ENCODE results near the gene RFLNA.
"Not testable (repeated sequence)": the region's sequence is repeated elsewhere in the genome, so short reads cannot be mapped to it uniquely, and the experiment has no call there.

Gene RFLNA

GRCh38 chr12:124297856-124298255 is 3.0 kb downstream of the RFLNA start:
- H3F3A ChIP-seq (ENCODE audit: insufficient read depth, low read length): no peaks in the 10 kb centered on the region
- TF ChIP-seq EZH2phosphoT487 (IDR thresholded peaks at IDR 0.05; ENCODE audit: low read length): no peak
- H3K9ac ChIP-seq (ENCODE audit: low read length): no peak overlapping the region
- no peak overlapping the region for H2AFZ ChIP-seq (ENCODE audit: low read length)
- H3K4me3 ChIP-seq (ENCODE audit: low read length): no peak overlapping the region
- 0 out of 2 replicates have a peak, but pooled peaks cover 7% of the 10 kb centered on the region for H3K27me3 ChIP-seq (replicated peaks; ENCODE audit: insufficient read depth, low read length)
- H3K27ac ChIP-seq (ENCODE audit: low read length): no peak overlapping the region
- no peaks in the 10 kb centered on the region for H3K79me2 ChIP-seq (ENCODE audit: low read length)
- H3K9me2 ChIP-seq (replicated peaks; ENCODE audit: insufficient read depth, low read length): no peaks in the 10 kb centered on the region
- DNase-seq: no peak
- no peaks in the 10 kb centered on the region for H4K20me1 ChIP-seq (ENCODE audit: insufficient read depth, low read length)
- no peaks in the 10 kb centered on the region for H3K9me3 ChIP-seq (replicated peaks; ENCODE audit: insufficient read depth, low read length)
- no peak overlapping the region for H3K4me2 ChIP-seq (ENCODE audit: low read depth, low read length)
- H3K36me3 ChIP-seq (replicated peaks; ENCODE audit: insufficient read depth, low read length): no peaks in the 10 kb centered on the region
- no peaks in the 10 kb centered on the region for H3K4me1 ChIP-seq (ENCODE audit: low read length)

GRCh38 chr12:124298685-124299410 is 4.0 kb downstream of the RFLNA start:
- 0 out of 2 replicates have a peak, but pooled peaks cover 7% of the 10 kb centered on the region for H3K27me3 ChIP-seq (replicated peaks; ENCODE audit: insufficient read depth, low read length)
- no peak overlapping the region for H3K4me3 ChIP-seq (ENCODE audit: low read length)
- H3K9me3 ChIP-seq (replicated peaks; ENCODE audit: insufficient read depth, low read length): no peaks in the 10 kb centered on the region
- no peaks in the 10 kb centered on the region for H3K36me3 ChIP-seq (replicated peaks; ENCODE audit: insufficient read depth, low read length)
- H3F3A ChIP-seq (ENCODE audit: insufficient read depth, low read length): no peaks in the 10 kb centered on the region
- TF ChIP-seq EZH2 (optimal IDR thresholded peaks at IDR 0.05; ENCODE audit: low read depth, low read length): no peak
- no peak for TF ChIP-seq EZH2phosphoT487 (IDR thresholded peaks at IDR 0.05; ENCODE audit: low read length)
- no peak for TF ChIP-seq CTCF (IDR thresholded peaks at IDR 0.05; ENCODE audit: low read length)
- no peak overlapping the region for H3K4me2 ChIP-seq (ENCODE audit: low read depth, low read length)
- H4K20me1 ChIP-seq (ENCODE audit: insufficient read depth, low read length): no peaks in the 10 kb centered on the region
- no peak overlapping the region for H2AFZ ChIP-seq (ENCODE audit: low read length)
- H3K4me1 ChIP-seq (ENCODE audit: low read length): no peaks in the 10 kb centered on the region
- H3K27ac ChIP-seq (ENCODE audit: low read length): no peak overlapping the region
- DNase-seq: no peak
- no peaks in the 10 kb centered on the region for H3K9me2 ChIP-seq (replicated peaks; ENCODE audit: insufficient read depth, low read length)
- H3K79me2 ChIP-seq (ENCODE audit: low read length): no peaks in the 10 kb centered on the region
- H3K9ac ChIP-seq (ENCODE audit: low read length): no peak overlapping the region

- Histone ChIP-seq H3K9me2 (replicated peaks; ENCODE audit: insufficient read depth, low read length) (no peaks in the 10 kb centered on the region), H3K79me2 (ENCODE audit: low read length) (no peaks in the 10 kb centered on the region), H3F3A (ENCODE audit: insufficient read depth, low read length) (no peaks in the 10 kb centered on the region), H3K27me3 (replicated peaks; ENCODE audit: insufficient read depth, low read length) (0 out of 2 replicates have a peak, but pooled peaks cover 7% of the 10 kb centered on the region), H3K27ac (ENCODE audit: low read length) (no peak overlapping the region), H3K4me1 (ENCODE audit: low read length) (no peaks in the 10 kb centered on the region), H3K36me3 (replicated peaks; ENCODE audit: insufficient read depth, low read length) (no peaks in the 10 kb centered on the region), H3K4me2 (ENCODE audit: low read depth, low read length) (no peak overlapping the region), H4K20me1 (ENCODE audit: insufficient read depth, low read length) (no peaks in the 10 kb centered on the region), H2AFZ (ENCODE audit: low read length) (no peak overlapping the region), H3K4me3 (ENCODE audit: low read length) (no peak overlapping the region), H3K9me3 (replicated peaks; ENCODE audit: insufficient read depth, low read length) (no peaks in the 10 kb centered on the region), H3K9ac (ENCODE audit: low read length) (no peak overlapping the region)
- no peak for DNase-seq
- TF ChIP-seq EZH2phosphoT487 (IDR thresholded peaks at IDR 0.05; ENCODE audit: low read length): no peak
- no peak for TF ChIP-seq CTCF (IDR thresholded peaks at IDR 0.05; ENCODE audit: low read length)
- no peak for TF ChIP-seq EZH2 (optimal IDR thresholded peaks at IDR 0.05; ENCODE audit: low read depth, low read length)
These were observed 4.9 kb downstream of the RFLNA start for GRCh38 chr12:124299628-124300388.

GRCh38 chr12:124300657-124301056 is 5.8 kb downstream of the RFLNA start:
- H3F3A ChIP-seq (ENCODE audit: insufficient read depth, low read length); H3K36me3 ChIP-seq (replicated peaks; ENCODE audit: insufficient read depth, low read length); H3K9ac ChIP-seq (ENCODE audit: low read length); H3K79me2 ChIP-seq (ENCODE audit: low read length); H3K4me3 ChIP-seq (ENCODE audit: low read length); DNase-seq; H3K4me1 ChIP-seq (ENCODE audit: low read length); H3K27me3 ChIP-seq (replicated peaks; ENCODE audit: insufficient read depth, low read length); H3K4me2 ChIP-seq (ENCODE audit: low read depth, low read length); H3K27ac ChIP-seq (ENCODE audit: low read length); H3K9me2 ChIP-seq (replicated peaks; ENCODE audit: insufficient read depth, low read length); H2AFZ ChIP-seq (ENCODE audit: low read length); H3K9me3 ChIP-seq (replicated peaks; ENCODE audit: insufficient read depth, low read length); H4K20me1 ChIP-seq (ENCODE audit: insufficient read depth, low read length): not testable (repeated sequence)
